GM20431 (cell line): ENCODE data around the gene MIA.
"Not testable (repeated sequence)": the region's sequence is repeated elsewhere in the genome, so short reads cannot be mapped to it uniquely, and the experiment has no call there.

Experiments used
- in situ Hi-C: fragments of 300-500 bp; cut with MseI, MboI; formaldehyde crosslinking; loops from one replicate; pipeline ENCODE4 v1.15.0; 2020; ENCODE audit warnings: low sequenced_read_pairs; ENCODE audit not compliant: unreplicated experiment

Gene MIA

GRCh38 chr19:40750058-40750873, 25.1 kb upstream of the MIA start, which contains the start of gene ACTMAP:
Gene ACTMAP (minus strand): TSS chr19:40750477. CDS start chr19:40749803, 674 bp downstream.
- in situ Hi-C loops = no loop called here

GRCh38 chr19:40750874-40751537, 24.3 kb upstream of the MIA start, which contains the start of gene SNRPA:
Gene SNRPA (plus strand): TSS chr19:40751203. CDS start chr19:40751409, 206 bp downstream.
- in situ Hi-C loops = no loop called here

- in situ Hi-C loops = no loop called here
Observed at GRCh38 chr19:40752257-40752781, 23.0 kb upstream of the MIA start.

- in situ Hi-C loops = no loop called here
Observed at GRCh38 chr19:40754611-40755247, 20.6 kb upstream of the MIA start.

GRCh38 chr19:40755248-40755624, 20.1 kb upstream of the MIA start:
- in situ Hi-C loops = no loop called here

GRCh38 chr19:40755791-40756190, 19.5 kb upstream of the MIA start:
- in situ Hi-C loops = no loop called here

- in situ Hi-C loops = no loop called here
Observed at GRCh38 chr19:40756502-40757110, 18.7 kb upstream of the MIA start.

GRCh38 chr19:40758491-40758890, 16.8 kb upstream of the MIA start:
- in situ Hi-C loops = no loop called here

- in situ Hi-C loops = no loop called here
Observed at GRCh38 chr19:40759352-40759751, 16.0 kb upstream of the MIA start.

- in situ Hi-C loops = loop anchor here (10.0 kb wide), 1 partner anchor 52 kb away; no protein-coding TSS in a partner anchor
Observed at GRCh38 chr19:40762754-40763470, 12.4 kb upstream of the MIA start.

- in situ Hi-C loops = loop anchor here (10.0 kb wide), 1 partner anchor 51 kb away; no protein-coding TSS in a partner anchor
Observed at GRCh38 chr19:40763526-40763925, 11.8 kb upstream of the MIA start.

- in situ Hi-C loops = loop anchor here (10.0 kb wide), 1 partner anchor 51 kb away; no protein-coding TSS in a partner anchor
Observed at GRCh38 chr19:40763963-40764362, 11.4 kb upstream of the MIA start.

- in situ Hi-C loops = loop anchor here (10.0 kb wide), 1 partner anchor 48 kb away; no protein-coding TSS in a partner anchor
Observed at GRCh38 chr19:40766385-40766784, 8.9 kb upstream of the MIA start.

- in situ Hi-C loops = loop anchor here (10.0 kb wide), 1 partner anchor 46 kb away; no protein-coding TSS in a partner anchor
Observed at GRCh38 chr19:40768869-40769268, 6.5 kb upstream of the MIA start.

GRCh38 chr19:40771101-40771862, 4.0 kb upstream of the MIA start:
- in situ Hi-C loops = not testable (repeated sequence)

GRCh38 chr19:40775632-40776022, 306 bp downstream of the MIA start:
- in situ Hi-C loops = no loop called here

- in situ Hi-C loops = no loop called here
Observed at GRCh38 chr19:40776364-40776763, 1.0 kb downstream of the MIA start.

- in situ Hi-C loops = no loop called here
Observed at GRCh38 chr19:40776932-40777644, 1.8 kb downstream of the MIA start.
